Memory B cell (primary cell): Measurements from ENCODE around the gene FBXW11.
A peak's percentile ranks its signal among the peaks of the same experiment; 100 is the strongest.

ENCODE experiments used
- ATAC-seq: fragments of 150-1000 bp; cut with Tn5 transposase; 2 replicates; pipeline ENCODE4 v1.10.0; 2021; ENCODE audit warnings: low read depth, mild to moderate bottlenecking, moderate library complexity
- DNase-seq, 2 donors: peaks; one replicate each; pipeline ENCODE4 v3.0.0; 2022; ENCODE audit warnings: low spot score in 2 of 2
- H3K27ac Mint-ChIP-seq: one replicate; pipeline ENCODE4 v1.8.0; 2022; ENCODE audit warnings: mild to moderate bottlenecking, moderate library complexity, mixed read lengths
- H3K27me3 Mint-ChIP-seq: one replicate; pipeline ENCODE4 v1.8.0; 2022; ENCODE audit warnings: mixed read lengths
- H3K36me3 Mint-ChIP-seq: one replicate; pipeline ENCODE4 v1.8.0; 2022; ENCODE audit warnings: mild to moderate bottlenecking, mixed read lengths
- H3K4me1 Mint-ChIP-seq: one replicate; pipeline ENCODE4 v1.8.0; 2022; ENCODE audit warnings: mixed read lengths
- H3K4me3 Mint-ChIP-seq: one replicate; pipeline ENCODE4 v1.8.0; 2022; ENCODE audit warnings: mild to moderate bottlenecking, moderate library complexity, mixed read lengths
- H3K9me3 Mint-ChIP-seq: one replicate; pipeline ENCODE4 v1.8.0; 2022; ENCODE audit warnings: mixed read lengths

Gene FBXW11

GRCh38 chr5:172006321-172007174 is at the start of gene FBXW11:
TSS of gene FBXW11 (minus strand) at chr5:172006638. CDS start at chr5:172006502, 136 bp downstream.
- Mint-ChIP-seq H3K27ac (peak within 1 kb of the TSS; percentile 98), H3K36me3 (peaks cover 3% of the 10 kb centered on the region), H3K4me3 (peak within 1 kb of the TSS; percentile 92), H3K9me3 (no peaks in the 10 kb centered on the region), H3K4me1 (peaks cover 36% of the 10 kb centered on the region), H3K27me3 (no peaks in the 10 kb centered on the region)
- DNase-seq (peak; percentile 87 to 91), ATAC-seq (peak; percentile 83)

- Mint-ChIP-seq H3K9me3 (no peaks in the 10 kb centered on the region), H3K36me3 (peaks cover 44% of the 10 kb centered on the region), H3K27me3 (no peaks in the 10 kb centered on the region), H3K4me1 (no peaks in the 10 kb centered on the region), H3K27ac (no peak overlapping the region), H3K4me3 (no peak overlapping the region)
- DNase-seq (no peak), ATAC-seq (no peak)
These were observed 49.6 kb upstream of the FBXW11 start for GRCh38 chr5:172055996-172056395.

- no peaks in the 10 kb centered on the region for H3K9me3 Mint-ChIP-seq
- no peak overlapping the region for H3K27ac Mint-ChIP-seq
- DNase-seq: no peak
- peaks cover 43% of the 10 kb centered on the region for H3K36me3 Mint-ChIP-seq
- H3K4me1 Mint-ChIP-seq: no peaks in the 10 kb centered on the region
- no peak overlapping the region for H3K4me3 Mint-ChIP-seq
- H3K27me3 Mint-ChIP-seq: no peaks in the 10 kb centered on the region
- ATAC-seq: no peak
These were observed 49.0 kb upstream of the FBXW11 start for GRCh38 chr5:172055421-172055820.

- no peaks in the 10 kb centered on the region for H3K4me1 Mint-ChIP-seq
- no peak overlapping the region for H3K27ac Mint-ChIP-seq
- H3K9me3 Mint-ChIP-seq: no peaks in the 10 kb centered on the region
- ATAC-seq (no peak), DNase-seq (no peak)
- no peaks in the 10 kb centered on the region for H3K27me3 Mint-ChIP-seq
- H3K4me3 Mint-ChIP-seq: no peak overlapping the region
- peaks cover 41% of the 10 kb centered on the region for H3K36me3 Mint-ChIP-seq
These were observed 48.2 kb upstream of the FBXW11 start for GRCh38 chr5:172054611-172055153.

GRCh38 chr5:172052450-172053236 is 46.2 kb upstream of the FBXW11 start:
- H3K27ac Mint-ChIP-seq: peak overlapping the region; percentile 5
- no peak overlapping the region for H3K4me3 Mint-ChIP-seq
- H3K36me3 Mint-ChIP-seq: peaks cover 47% of the 10 kb centered on the region
- DNase-seq: no peak
- H3K27me3 Mint-ChIP-seq: no peaks in the 10 kb centered on the region
- no peak for ATAC-seq
- H3K9me3 Mint-ChIP-seq: no peaks in the 10 kb centered on the region
- H3K4me1 Mint-ChIP-seq: no peaks in the 10 kb centered on the region

GRCh38 chr5:172051643-172052339 is 45.4 kb upstream of the FBXW11 start:
- Mint-ChIP-seq H3K27me3 (no peaks in the 10 kb centered on the region), H3K4me1 (no peaks in the 10 kb centered on the region), H3K27ac (peak overlapping the region; percentile 5), H3K4me3 (no peak overlapping the region), H3K36me3 (peaks cover 43% of the 10 kb centered on the region), H3K9me3 (no peaks in the 10 kb centered on the region)
- ATAC-seq (no peak), DNase-seq (no peak)

GRCh38 chr5:172050080-172050479 is 43.6 kb upstream of the FBXW11 start:
- ATAC-seq (no peak), DNase-seq (no peak)
- no peak overlapping the region for H3K4me3 Mint-ChIP-seq
- peaks cover 32% of the 10 kb centered on the region for H3K36me3 Mint-ChIP-seq
- H3K4me1 Mint-ChIP-seq: no peaks in the 10 kb centered on the region
- no peaks in the 10 kb centered on the region for H3K27me3 Mint-ChIP-seq
- H3K9me3 Mint-ChIP-seq: no peaks in the 10 kb centered on the region
- H3K27ac Mint-ChIP-seq: no peak overlapping the region

GRCh38 chr5:172049226-172049796 is 42.9 kb upstream of the FBXW11 start:
- H3K9me3 Mint-ChIP-seq: no peaks in the 10 kb centered on the region
- peak overlapping the region; percentile 89 for H3K27ac Mint-ChIP-seq
- DNase-seq (no peak), ATAC-seq (no peak)
- peaks cover 36% of the 10 kb centered on the region for H3K36me3 Mint-ChIP-seq
- H3K4me1 Mint-ChIP-seq: no peaks in the 10 kb centered on the region
- H3K27me3 Mint-ChIP-seq: no peaks in the 10 kb centered on the region
- H3K4me3 Mint-ChIP-seq: no peak overlapping the region

- H3K9me3 Mint-ChIP-seq: no peaks in the 10 kb centered on the region
- H3K4me3 Mint-ChIP-seq: no peak overlapping the region
- no peaks in the 10 kb centered on the region for H3K4me1 Mint-ChIP-seq
- DNase-seq (no peak), ATAC-seq (no peak)
- H3K27me3 Mint-ChIP-seq: no peaks in the 10 kb centered on the region
- H3K27ac Mint-ChIP-seq: peak overlapping the region; percentile 89
- peaks cover 38% of the 10 kb centered on the region for H3K36me3 Mint-ChIP-seq
These were observed 42.2 kb upstream of the FBXW11 start for GRCh38 chr5:172048539-172049101.

GRCh38 chr5:172048170-172048422 is 41.7 kb upstream of the FBXW11 start:
- H3K9me3 Mint-ChIP-seq: no peaks in the 10 kb centered on the region
- peaks cover 36% of the 10 kb centered on the region for H3K36me3 Mint-ChIP-seq
- no peak overlapping the region for H3K4me3 Mint-ChIP-seq
- ATAC-seq: no peak
- peak overlapping the region; percentile 89 for H3K27ac Mint-ChIP-seq
- no peaks in the 10 kb centered on the region for H3K27me3 Mint-ChIP-seq
- no peaks in the 10 kb centered on the region for H3K4me1 Mint-ChIP-seq
- no peak for DNase-seq

GRCh38 chr5:172046593-172046992 is 40.2 kb upstream of the FBXW11 start:
- Mint-ChIP-seq H3K36me3 (peaks cover 31% of the 10 kb centered on the region), H3K27ac (no peak overlapping the region), H3K9me3 (no peaks in the 10 kb centered on the region), H3K27me3 (no peaks in the 10 kb centered on the region), H3K4me1 (no peaks in the 10 kb centered on the region), H3K4me3 (no peak overlapping the region)
- ATAC-seq (no peak), DNase-seq (no peak)

GRCh38 chr5:172045315-172045632 is 38.8 kb upstream of the FBXW11 start:
- Mint-ChIP-seq H3K27ac (peak overlapping the region; percentile 4), H3K27me3 (no peaks in the 10 kb centered on the region), H3K36me3 (peaks cover 23% of the 10 kb centered on the region), H3K4me1 (peaks cover 1% of the 10 kb centered on the region), H3K4me3 (no peak overlapping the region), H3K9me3 (no peaks in the 10 kb centered on the region)
- DNase-seq (no peak), ATAC-seq (no peak)

GRCh38 chr5:172044631-172045314 is 38.3 kb upstream of the FBXW11 start:
- Mint-ChIP-seq H3K4me3 (no peak overlapping the region), H3K36me3 (peaks cover 21% of the 10 kb centered on the region), H3K4me1 (peaks cover 6% of the 10 kb centered on the region), H3K27ac (peak overlapping the region; percentile 4), H3K27me3 (no peaks in the 10 kb centered on the region), H3K9me3 (no peaks in the 10 kb centered on the region)
- DNase-seq (no peak), ATAC-seq (peak; percentile 28)
